Measurements from ENCODE around the gene AADACL4. TPM values are rescaled to one million over a fixed set of nuclear protein-coding genes. Genes with fewer than 3 reads are reported as not detected.
A peak's percentile ranks its signal among the peaks of the same experiment; 100 is the strongest.

The AADACL4 gene
- total RNA-seq, 1 experiment from 2014 or later = not detected

GRCh38 chr1:12618661-12618964, 25.3 kb upstream of the AADACL4 start:
- Histone ChIP-seq H2AFZ (ENCODE audit: low read length) (no peak overlapping the region), H2BK5ac (ENCODE audit: insufficient read length, low read length) (no peak overlapping the region), H2BK12ac (ENCODE audit: insufficient read length, low read depth, low read length) (no peak overlapping the region), H3K56ac (ENCODE audit: insufficient read length, low read depth, low read length) (no peak overlapping the region), H3K23ac (ENCODE audit: insufficient read length, low read depth, low read length) (no peak overlapping the region), H3K14ac (ENCODE audit: insufficient read depth, low read length) (no peak overlapping the region), H2BK15ac (ENCODE audit: low read depth, low read length) (no peak overlapping the region), H3K23me2 (ENCODE audit: insufficient read length, low read depth, low read length, poor library complexity, severe bottlenecking) (peaks cover 25% of the 10 kb centered on the region), H3K4me2 (ENCODE audit: insufficient read depth, insufficient read length, low read length) (peak overlapping the region; percentile 75), H3K9ac (ENCODE audit: extremely low read depth, insufficient read length, low read length) (peak overlapping the region; percentile 61), H3K18ac (ENCODE audit: insufficient read length, low read depth, low read length) (peak overlapping the region; percentile 66), H3K27me3 (ENCODE audit: insufficient read depth, low read length) (no peaks in the 10 kb centered on the region), H2BK120ac (ENCODE audit: low read depth, low read length, poor library complexity, severe bottlenecking) (no peak overlapping the region), H3K27ac (ENCODE audit: insufficient read length, low read depth, low read length) (no peak overlapping the region), H3K9me3 (ENCODE audit: control insufficient read depth, low read depth, low read length) (no peaks in the 10 kb centered on the region), H4K20me1 (ENCODE audit: control insufficient read depth, insufficient read depth, insufficient read length) (no peaks in the 10 kb centered on the region), H3K79me1 (ENCODE audit: insufficient read depth, low read depth, low read length, poor library complexity, severe bottlenecking) (no peaks in the 10 kb centered on the region), H4K5ac (ENCODE audit: insufficient read length, low read depth, low read length) (no peak overlapping the region), H3T11ph (ENCODE audit: low read length) (no peak overlapping the region), H3K4ac (ENCODE audit: low read depth, low read length) (no peak overlapping the region), H4K91ac (ENCODE audit: insufficient read length, low read depth, low read length) (no peak overlapping the region), H2AK5ac (ENCODE audit: insufficient read length, low read length) (no peak overlapping the region), H2BK20ac (ENCODE audit: low read depth, low read length, poor library complexity, severe bottlenecking) (no peak overlapping the region), H3K4me1 (ENCODE audit: insufficient read depth, low read length) (peaks cover 2% of the 10 kb centered on the region; the same call in 1 of the 2 replicates), H4K8ac (replicated peaks; ENCODE audit: insufficient read length, low read depth, low read length) (no peak overlapping the region), H3K79me2 (ENCODE audit: insufficient read depth, low read length) (no peaks in the 10 kb centered on the region)
- Mint-ChIP-seq H3K36me3 (ENCODE audit: insufficient read depth in 1 of 3, low read depth in 3 of 3) (peaks cover 3 to 14% (median 6%) of the 10 kb centered on the region in 3 experiments; a peak in 6 of 7 replicates), H3K9me3 (no peaks in the 10 kb centered on the region), H3K27ac (peak overlapping the region; percentile 75 to 99 (median 98); a peak in 6 of 7 replicates), H3K4me1 (peaks cover 64 to 65% of the 10 kb centered on the region in 2 experiments), H3K27me3 (ENCODE audit: low read depth) (no peaks in the 10 kb centered on the region), H3K4me3 (peak overlapping the region; percentile 96 to 98)
- TF ChIP-seq CTCF (conservative IDR thresholded peaks at IDR 0.05) = no peak
- no CpG with 5 or more reads among the region's 6 CpGs for WGBS (ENCODE audit: extremely low coverage, insufficient read length, low lambda C conversion rate)
- DNase-seq = no peak

Data from H9 (cell line).